HG03457 (cell line): ENCODE results near the gene HMX1.

Experiments used
- ATAC-seq: cut with Tn5 transposase; IDR thresholded peaks from one replicate; pipeline ENCODE4 v1.9.1; 2021; ENCODE audit warnings: moderate number of reproducible peaks; ENCODE audit not compliant: unreplicated experiment

HMX1 gene

GRCh38 chr4:8821151-8821950, 50.3 kb downstream of the HMX1 start:
- no peak for ATAC-seq

- ATAC-seq = no peak
Observed at GRCh38 chr4:8820178-8821102, 51.2 kb downstream of the HMX1 start.

DNA sequence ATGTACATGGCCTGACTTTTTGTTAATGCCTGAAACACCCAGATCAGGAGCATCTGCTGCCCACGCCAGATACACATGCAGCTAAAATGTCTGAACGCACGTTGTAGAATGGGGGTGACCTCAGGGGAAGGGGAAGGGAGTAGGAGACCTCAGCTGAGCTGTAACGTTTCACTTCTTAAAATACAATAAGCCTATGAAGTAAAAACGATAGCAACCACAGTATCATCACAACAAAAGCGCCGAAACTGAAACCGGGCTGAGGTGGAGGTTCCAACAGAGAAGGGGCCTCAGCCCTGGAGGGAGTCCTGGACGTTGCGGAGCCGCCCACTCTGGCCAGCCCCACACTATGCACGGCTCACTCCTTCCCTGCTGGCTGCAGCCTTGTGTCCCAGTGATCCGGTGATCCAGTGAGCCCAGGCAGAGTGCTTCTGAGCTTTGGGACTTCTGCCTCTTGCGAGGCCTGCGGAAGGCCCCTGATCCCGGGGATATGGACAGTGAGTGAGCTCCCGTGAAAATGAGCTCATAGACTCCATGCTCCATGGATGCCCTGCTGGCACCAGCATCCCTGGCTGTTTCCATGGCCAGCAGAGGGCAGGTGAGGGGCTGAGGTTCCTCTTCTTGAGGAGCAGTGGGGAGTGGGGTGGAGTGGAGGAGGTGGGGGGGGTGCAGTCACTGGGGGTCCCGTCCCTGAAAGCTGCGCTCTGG, 52.0 kb downstream of the HMX1 start:
- no peak for ATAC-seq

GRCh38 chr4:8819019-8819418, 52.6 kb downstream of the HMX1 start:
- no peak for ATAC-seq

DNA sequence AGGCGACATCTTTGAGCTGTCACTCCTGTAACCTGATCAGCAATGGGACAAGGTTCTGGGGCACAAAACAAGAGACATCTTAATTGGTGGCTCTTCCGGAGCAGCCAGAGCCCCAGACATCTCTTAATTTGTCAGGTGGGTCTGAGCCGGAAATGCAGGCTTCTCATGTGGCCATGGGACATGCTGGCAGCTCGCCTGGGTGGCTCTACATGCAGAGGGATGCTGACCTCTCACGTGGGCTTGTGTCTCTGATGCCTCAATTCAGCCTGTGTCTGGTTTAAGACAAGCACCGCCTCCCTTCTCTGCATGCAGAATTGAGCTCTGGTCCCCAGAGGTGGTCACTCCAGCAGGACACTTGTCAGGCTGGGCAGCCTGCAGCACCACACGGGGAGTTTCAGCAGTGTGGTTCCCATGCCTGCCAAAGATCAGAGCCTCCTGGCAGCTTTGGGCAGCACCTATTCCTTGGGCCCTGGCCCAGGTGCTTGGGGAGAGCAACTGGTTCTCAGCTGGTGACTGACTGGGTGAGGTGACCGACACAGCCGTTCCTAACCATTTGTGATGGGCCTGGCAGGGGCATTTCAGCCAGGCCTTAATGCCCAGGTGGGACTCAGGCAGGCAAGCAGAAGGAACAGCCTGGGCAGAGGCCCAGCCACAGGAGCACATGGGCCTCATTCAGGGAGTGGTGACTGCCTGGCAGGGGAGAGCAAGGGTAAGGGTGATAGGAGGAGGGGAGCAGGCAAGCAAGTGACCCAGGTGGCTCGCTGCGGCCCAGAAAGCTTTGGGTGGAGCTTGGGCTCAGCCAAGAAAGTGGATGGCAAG, 53.4 kb downstream of the HMX1 start:
- no peak for ATAC-seq

- no peak for ATAC-seq
Observed at GRCh38 chr4:8817813-8818062, 53.9 kb downstream of the HMX1 start.

GRCh38 chr4:8817096-8817812, 54.4 kb downstream of the HMX1 start:
- no peak for ATAC-seq
